Thoracic aorta (tissue), 2 donors: ENCODE results near the gene RAB21. TPM values are rescaled to one million over a fixed set of nuclear protein-coding genes. Genes with fewer than 3 reads are reported as not detected.

Experiments
- ATAC-seq: fragments of 150-250 bp; one replicate; pipeline ENCODE4 v1.8.0; 2017; ENCODE audit warnings: low read depth; ENCODE audit not compliant: insufficient number of reproducible peaks, low FRiP score
- DNase-seq: peaks from one replicate; pipeline ENCODE4 v3.0.0-alpha.2; 2020; ENCODE audit warnings: low spot score
- H3K27ac ChIP-seq, 2 donors: fragments of 200-600 bp; sonication (generic); 1 replicate in 1 of 2; 2 replicates in 1 of 2; pipeline ENCODE4 v1.5.1; 2016; ENCODE audit warnings: mild to moderate bottlenecking in 2 of 2, moderate library complexity in 2 of 2
- H3K27me3 ChIP-seq: fragments of 200-600 bp; sonication (generic); replicated peaks from 2 replicates; pipeline ENCODE4 v1.6.0; 2016; ENCODE audit warnings: mild to moderate bottlenecking; ENCODE audit not compliant: insufficient read depth
- H3K36me3 ChIP-seq: fragments of 200-600 bp; sonication (generic); one replicate; pipeline ENCODE4 v1.5.1; 2016
- H3K4me1 ChIP-seq, 2 donors: fragments of 200-600 bp; sonication (generic); 1 replicate in 1 of 2; 2 replicates in 1 of 2; pipeline versions ENCODE4 v1.5.1 to v1.6.0; 2016; ENCODE audit warnings: low read depth in 2 of 2, mild to moderate bottlenecking in 1 of 2; ENCODE audit not compliant: control insufficient read depth in 1 of 2
- H3K4me3 ChIP-seq: fragments of 200-600 bp; sonication (generic); 2 replicates; pipeline ENCODE4 v1.5.1; 2016; ENCODE audit warnings: mild to moderate bottlenecking
- H3K9me3 ChIP-seq: fragments of 200-600 bp; sonication (generic); 2 replicates; pipeline ENCODE4 v1.5.1; 2016
- total RNA-seq, 2 donors: library from RNA; depleted of rRNA; stranded (reverse); fragments of >200 nt; gene quantifications; one replicate each; pipeline versions ENCODE4 v1.1.0 to v1.2.3, GENCODE V29; 2016
- TF ChIP-seq, protein P1 (sequence below): fragments of 200-600 bp; sonication (generic); IDR thresholded peaks from one replicate; pipeline ENCODE4 v1.5.1; 2019; ENCODE audit warnings: antibody characterized with exemption

RAB21 gene
- total RNA-seq, 2 donors from 2014 or later, result 15.7 to 56.4 TPM

DNA sequence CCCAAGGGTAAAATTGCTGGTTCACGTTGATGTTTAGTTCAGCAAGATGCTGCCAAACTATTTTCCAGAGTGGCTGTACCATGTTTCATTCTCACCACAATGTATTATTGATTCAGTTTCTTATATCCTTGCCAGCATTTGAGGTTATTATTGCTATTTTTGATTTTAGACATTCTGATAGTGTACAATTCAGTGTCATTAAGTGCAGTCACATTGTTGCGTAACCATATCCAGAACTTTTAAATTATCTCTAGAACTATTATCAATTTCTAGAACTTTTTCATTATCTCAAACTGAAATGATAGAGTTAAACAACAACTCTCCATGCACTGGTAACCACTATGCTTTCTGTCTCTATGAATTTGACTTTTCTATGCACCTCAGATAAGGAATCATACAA lies 74.2 kb downstream of the RAB21 start:
- Histone ChIP-seq H3K4me1 (no peaks in the 10 kb centered on the region), H3K27me3 (no peaks in the 10 kb centered on the region), H3K36me3 (no peaks in the 10 kb centered on the region), H3K4me3 (no peak overlapping the region), H3K9me3 (no peaks in the 10 kb centered on the region), H3K27ac (no peak overlapping the region)
- TF ChIP-seq, protein P1, sequence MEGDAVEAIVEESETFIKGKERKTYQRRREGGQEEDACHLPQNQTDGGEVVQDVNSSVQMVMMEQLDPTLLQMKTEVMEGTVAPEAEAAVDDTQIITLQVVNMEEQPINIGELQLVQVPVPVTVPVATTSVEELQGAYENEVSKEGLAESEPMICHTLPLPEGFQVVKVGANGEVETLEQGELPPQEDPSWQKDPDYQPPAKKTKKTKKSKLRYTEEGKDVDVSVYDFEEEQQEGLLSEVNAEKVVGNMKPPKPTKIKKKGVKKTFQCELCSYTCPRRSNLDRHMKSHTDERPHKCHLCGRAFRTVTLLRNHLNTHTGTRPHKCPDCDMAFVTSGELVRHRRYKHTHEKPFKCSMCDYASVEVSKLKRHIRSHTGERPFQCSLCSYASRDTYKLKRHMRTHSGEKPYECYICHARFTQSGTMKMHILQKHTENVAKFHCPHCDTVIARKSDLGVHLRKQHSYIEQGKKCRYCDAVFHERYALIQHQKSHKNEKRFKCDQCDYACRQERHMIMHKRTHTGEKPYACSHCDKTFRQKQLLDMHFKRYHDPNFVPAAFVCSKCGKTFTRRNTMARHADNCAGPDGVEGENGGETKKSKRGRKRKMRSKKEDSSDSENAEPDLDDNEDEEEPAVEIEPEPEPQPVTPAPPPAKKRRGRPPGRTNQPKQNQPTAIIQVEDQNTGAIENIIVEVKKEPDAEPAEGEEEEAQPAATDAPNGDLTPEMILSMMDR, result no peak
- ATAC-seq (no peak), DNase-seq (no peak)

DNA sequence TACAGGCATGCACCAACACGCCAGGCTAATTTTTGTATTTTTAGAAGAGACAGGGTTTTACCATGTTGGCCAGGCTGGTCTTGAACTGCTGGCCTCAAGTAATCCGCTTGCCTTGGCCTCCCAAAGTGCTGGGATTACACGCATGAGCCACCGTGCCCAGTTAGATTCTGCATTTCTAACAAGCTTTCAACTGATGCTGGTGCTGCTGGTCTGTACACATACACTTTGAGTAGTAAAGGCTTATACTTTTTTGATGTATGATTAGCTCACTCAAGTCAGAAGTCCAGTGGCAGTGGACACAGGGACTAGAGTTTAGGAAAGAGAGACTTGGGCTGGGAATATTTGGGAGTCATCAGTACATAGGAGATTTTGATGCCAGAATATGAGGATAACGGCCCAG lies 82.7 kb downstream of the RAB21 start:
- ATAC-seq, result no peak
- no peak for DNase-seq
- H3K4me1 ChIP-seq, result peaks cover 8 to 17% of the 10 kb centered on the region in 2 donors

DNA sequence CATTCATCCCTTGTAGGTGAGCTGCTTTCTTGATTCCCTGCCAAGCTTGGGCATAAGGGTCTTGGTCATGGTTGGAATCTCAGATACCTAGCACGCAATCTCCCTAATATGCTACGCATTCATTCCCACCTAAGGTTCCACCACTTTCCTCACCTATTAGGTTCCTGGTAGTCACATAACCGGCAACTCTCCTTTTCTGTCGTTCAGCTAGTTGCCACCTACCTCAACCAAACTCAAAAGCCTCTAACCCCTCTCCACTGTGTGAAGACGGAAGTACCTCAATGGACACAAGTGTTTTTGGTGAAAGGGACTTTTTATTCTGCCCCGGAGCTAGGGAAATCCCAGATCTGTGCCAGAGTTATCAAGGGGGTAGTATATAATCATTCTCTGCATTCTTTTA lies 83.6 kb downstream of the RAB21 start:
- TF ChIP-seq, protein P1, result no peak
- no peak overlapping the region for H3K4me3 ChIP-seq
- H3K27me3 ChIP-seq, result no peaks in the 10 kb centered on the region
- H3K4me1 ChIP-seq, result peaks cover 8 to 21% of the 10 kb centered on the region in 2 donors
- DNase-seq, result no peak
- no peak overlapping the region for H3K27ac ChIP-seq
- H3K36me3 ChIP-seq, result no peaks in the 10 kb centered on the region
- H3K9me3 ChIP-seq, result no peaks in the 10 kb centered on the region
- no peak for ATAC-seq

More for the DNA sequence above, 82.7 kb downstream of the RAB21 start:
- no peaks in the 10 kb centered on the region for H3K27me3 ChIP-seq
- no peak overlapping the region for H3K4me3 ChIP-seq
- no peak overlapping the region for H3K27ac ChIP-seq
- H3K9me3 ChIP-seq, result no peaks in the 10 kb centered on the region
- H3K36me3 ChIP-seq, result no peaks in the 10 kb centered on the region
- TF ChIP-seq, protein P1, result no peak

DNA sequence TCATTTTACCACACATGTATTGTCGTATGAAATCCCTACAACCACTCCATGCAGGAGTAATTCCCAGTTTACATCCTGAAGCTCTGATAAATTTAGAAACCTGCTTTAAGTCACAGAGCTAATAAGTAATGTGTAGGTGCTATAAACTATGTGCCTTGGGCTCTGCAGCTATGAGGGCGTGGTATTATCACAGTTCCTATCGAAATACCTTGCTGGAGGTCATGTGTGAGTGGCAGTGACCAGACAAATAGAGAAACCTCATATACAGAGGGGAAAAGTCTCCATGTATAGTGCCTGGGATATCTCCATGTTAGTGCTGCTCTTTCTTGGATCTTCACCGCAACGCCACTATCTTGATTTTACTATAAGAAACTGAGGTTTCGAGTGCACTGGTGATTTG lies 84.0 kb downstream of the RAB21 start:
- Histone ChIP-seq H3K27me3 (no peaks in the 10 kb centered on the region), H3K36me3 (no peaks in the 10 kb centered on the region), H3K27ac (peak overlapping the region; percentile 91 to 94), H3K4me1 (peaks cover 8 to 21% of the 10 kb centered on the region in 2 donors), H3K9me3 (no peaks in the 10 kb centered on the region), H3K4me3 (peak overlapping the region; percentile 83)
- DNase-seq (no peak), ATAC-seq (no peak)
- TF ChIP-seq, protein P1, result no peak

DNA sequence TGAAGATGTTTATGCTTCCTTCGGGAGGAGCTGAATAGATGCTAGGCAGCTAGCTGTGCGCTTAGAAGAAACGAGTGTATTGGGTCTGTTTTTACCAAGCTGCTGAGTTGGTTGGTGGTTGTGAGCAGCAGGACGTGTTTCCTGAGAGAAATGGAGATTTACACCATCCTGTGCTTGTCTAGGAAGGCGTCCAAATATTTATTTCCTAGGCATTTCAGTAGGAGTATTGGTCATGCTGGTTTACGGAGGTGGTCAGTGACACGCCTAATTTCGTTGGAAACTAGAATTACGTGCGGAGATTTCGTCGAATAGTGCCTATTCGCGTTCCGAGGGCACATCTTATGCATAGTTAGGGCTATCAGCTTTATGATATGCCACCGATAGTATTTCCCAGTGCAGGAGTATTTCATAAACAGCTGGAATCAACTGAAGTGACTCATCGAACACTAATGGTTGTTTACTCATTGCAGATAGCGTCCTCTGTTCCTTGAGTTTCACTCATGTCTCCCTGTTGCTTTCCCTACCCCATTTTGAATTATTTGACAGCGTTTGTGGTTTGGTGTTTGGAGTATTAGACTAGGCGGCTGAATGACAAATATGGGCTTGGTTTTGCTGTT lies 85.7 kb downstream of the RAB21 start:
- Histone ChIP-seq H3K4me1 (peaks cover 8 to 21% of the 10 kb centered on the region in 2 donors), H3K27me3 (no peaks in the 10 kb centered on the region), H3K4me3 (peak overlapping the region; percentile 83), H3K27ac (peak overlapping the region; percentile 91 to 94), H3K9me3 (no peaks in the 10 kb centered on the region), H3K36me3 (no peaks in the 10 kb centered on the region)
- TF ChIP-seq, protein P1, result no peak
- DNase-seq (no peak), ATAC-seq (no peak)
